Iris pigment epithelial cell (primary cell): ENCODE data around the gene HCAR2.
"Not testable (repeated sequence)": the region's sequence is repeated elsewhere in the genome, so short reads cannot be mapped to it uniquely, and the experiment has no call there.

Experiments
- DNase-seq: peaks from one replicate; pipeline ENCODE4 v3.0.0-alpha.2; 2011; ENCODE audit warnings: low read depth

The HCAR2 gene

GRCh38 chr12:122665349-122665748, 37.8 kb downstream of the HCAR2 start:
- no peak for DNase-seq

- no peak for DNase-seq
Measured at GRCh38 chr12:122661938-122662337, 41.2 kb downstream of the HCAR2 start.

GRCh38 chr12:122661246-122661645, 41.9 kb downstream of the HCAR2 start:
- DNase-seq = no peak

- peak; percentile 85 for DNase-seq
Measured at GRCh38 chr12:122659579-122659978, 43.6 kb downstream of the HCAR2 start.

GRCh38 chr12:122656298-122656697, 46.9 kb downstream of the HCAR2 start:
- no peak for DNase-seq

- DNase-seq = not testable (repeated sequence)
Measured at GRCh38 chr12:122653291-122653690, 49.9 kb downstream of the HCAR2 start.

- DNase-seq = no peak
Measured at GRCh38 chr12:122651520-122652224, 51.5 kb downstream of the HCAR2 start.
